ENCODE data around the gene SFXN1.

DNA sequence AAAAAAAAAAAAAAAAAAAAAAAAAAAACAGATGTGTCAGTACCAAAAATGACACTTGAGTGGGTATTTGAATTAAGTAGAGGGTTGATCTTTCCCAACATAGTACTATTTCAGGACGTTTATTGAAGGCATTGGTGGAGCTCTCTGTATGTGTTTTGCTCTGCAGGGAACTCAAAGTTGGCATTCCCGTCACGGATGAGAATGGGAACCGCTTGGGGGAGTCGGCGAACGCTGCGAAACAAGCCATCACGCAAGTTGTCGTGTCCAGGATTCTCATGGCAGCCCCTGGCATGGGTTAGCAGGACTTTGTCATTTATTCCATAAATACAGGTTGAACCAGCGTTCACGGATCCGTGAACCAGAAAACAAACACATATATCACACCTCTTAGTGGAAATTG lies 34.9 kb downstream of the SFXN1 start:
- TF ChIP-seq CTCF (IDR thresholded peaks at IDR 0.05; ENCODE audit: insufficient read depth, low read depth, low read length) (no peak), EZH2 (IDR thresholded peaks at IDR 0.05; ENCODE audit: insufficient read depth, low read length) (no peak)
